H9 (cell line): Measurements from ENCODE around the gene HYAL2. TPM values are rescaled to one million over a fixed set of nuclear protein-coding genes. Genes with fewer than 3 reads are reported as not detected.

ENCODE experiments used
- DNase-seq: peaks from one replicate; pipeline ENCODE4 v3.0.0-alpha.2; 2017
- H2AFZ ChIP-seq: one replicate; pipeline ENCODE4 v1.6.1; 2013; ENCODE audit warnings: mild to moderate bottlenecking, low read length, control low read depth, moderate library complexity
- H2AK5ac ChIP-seq: 2 replicates; pipeline ENCODE4 v1.6.1; 2013; ENCODE audit warnings: low read length, control low read depth, mixed read lengths; ENCODE audit not compliant: insufficient read length
- H2BK120ac ChIP-seq: one replicate; pipeline ENCODE4 v1.6.1; 2013; ENCODE audit warnings: low read depth, mild to moderate bottlenecking, low read length, control low read depth, inconsistent platforms; ENCODE audit not compliant: poor library complexity, severe bottlenecking
- H2BK12ac ChIP-seq: 2 replicates; pipeline ENCODE4 v1.6.1; 2013; ENCODE audit warnings: low read length, control low read depth, mixed read lengths, low read depth; ENCODE audit not compliant: insufficient read length
- H2BK15ac ChIP-seq: 2 replicates; pipeline ENCODE4 v1.6.1; 2013; ENCODE audit warnings: low read depth, low read length, control low read depth
- H2BK20ac ChIP-seq: one replicate; pipeline ENCODE4 v1.6.1; 2013; ENCODE audit warnings: low read depth, mild to moderate bottlenecking, low read length, control low read depth, inconsistent platforms; ENCODE audit not compliant: poor library complexity, severe bottlenecking
- H2BK5ac ChIP-seq: 2 replicates; pipeline ENCODE4 v1.6.1; 2013; ENCODE audit warnings: low read length, control low read depth, mixed read lengths; ENCODE audit not compliant: insufficient read length
- H3K14ac ChIP-seq: 2 replicates; pipeline ENCODE4 v1.6.1; 2013; ENCODE audit warnings: low read length, control low read depth; ENCODE audit not compliant: insufficient read depth
- H3K18ac ChIP-seq: 2 replicates; pipeline ENCODE4 v1.6.1; 2013; ENCODE audit warnings: low read depth, mild to moderate bottlenecking, mixed read lengths, low read length, control low read depth; ENCODE audit not compliant: insufficient read length
- H3K23ac ChIP-seq: 2 replicates; pipeline ENCODE4 v1.6.1; 2013; ENCODE audit warnings: low read length, control low read depth, mixed read lengths, low read depth; ENCODE audit not compliant: insufficient read length
- H3K23me2 ChIP-seq: 2 replicates; pipeline ENCODE4 v1.6.1; 2013; ENCODE audit warnings: low read depth, mild to moderate bottlenecking, mixed read lengths, low read length, control low read depth; ENCODE audit not compliant: insufficient read length, poor library complexity, severe bottlenecking
- H3K27ac ChIP-seq: 2 replicates; pipeline ENCODE4 v1.5.1; 2013; ENCODE audit warnings: low read length, control low read depth, mixed read lengths, low read depth; ENCODE audit not compliant: insufficient read length
- H3K27me3 ChIP-seq: 2 replicates; pipeline ENCODE4 v1.6.1; 2013; ENCODE audit warnings: low read length, control low read depth, inconsistent platforms; ENCODE audit not compliant: insufficient read depth
- H3K4ac ChIP-seq: 2 replicates; pipeline ENCODE4 v1.6.1; 2013; ENCODE audit warnings: low read depth, mild to moderate bottlenecking, control low read depth, inconsistent platforms, low read length, moderate library complexity
- H3K4me1 ChIP-seq: 2 replicates; pipeline ENCODE4 v1.6.1; 2013; ENCODE audit warnings: low read length, control low read depth, inconsistent platforms; ENCODE audit not compliant: insufficient read depth
- H3K4me2 ChIP-seq: 2 replicates; pipeline ENCODE4 v1.6.1; 2013; ENCODE audit warnings: low read length, control low read depth, mixed read lengths; ENCODE audit not compliant: insufficient read length, insufficient read depth
- H3K56ac ChIP-seq: 2 replicates; pipeline ENCODE4 v1.6.1; 2013; ENCODE audit warnings: low read depth, mild to moderate bottlenecking, mixed read lengths, low read length, control low read depth; ENCODE audit not compliant: insufficient read length
- H3K79me1 ChIP-seq: 2 replicates; pipeline ENCODE4 v1.6.1; 2013; ENCODE audit warnings: low read depth, mild to moderate bottlenecking, moderate library complexity, low read length, control low read depth, inconsistent platforms; ENCODE audit not compliant: insufficient read depth, poor library complexity, severe bottlenecking
- H3K79me2 ChIP-seq: 2 replicates; pipeline ENCODE4 v1.6.1; 2013; ENCODE audit warnings: low read length, control low read depth, inconsistent platforms; ENCODE audit not compliant: insufficient read depth
- H3K9ac ChIP-seq: 2 replicates; pipeline ENCODE4 v1.6.1; 2013; ENCODE audit warnings: low read length, control low read depth, mixed read lengths; ENCODE audit not compliant: insufficient read length; ENCODE audit errors: extremely low read depth
- H3K9me3 ChIP-seq: one replicate; pipeline ENCODE4 v1.6.1; 2013; ENCODE audit warnings: low read depth, low read length, inconsistent platforms; ENCODE audit not compliant: control insufficient read depth
- H3T11ph ChIP-seq: one replicate; pipeline ENCODE4 v1.6.1; 2013; ENCODE audit warnings: mild to moderate bottlenecking, low read length, control low read depth, inconsistent platforms
- H4K20me1 ChIP-seq: one replicate; pipeline ENCODE4 v1.6.1; 2013; ENCODE audit not compliant: control insufficient read depth, insufficient read length, insufficient read depth
- H4K5ac ChIP-seq: 2 replicates; pipeline ENCODE4 v1.6.1; 2013; ENCODE audit warnings: low read depth, mild to moderate bottlenecking, mixed read lengths, low read length, control low read depth; ENCODE audit not compliant: insufficient read length
- H4K8ac ChIP-seq: replicated peaks from 2 replicates; pipeline ENCODE4 v1.6.1; 2013; ENCODE audit warnings: low read length, control low read depth, mixed read lengths, low read depth; ENCODE audit not compliant: insufficient read length
- H4K91ac ChIP-seq: 2 replicates; pipeline ENCODE4 v1.6.1; 2013; ENCODE audit warnings: low read depth, mild to moderate bottlenecking, moderate library complexity, mixed read lengths, low read length, control low read depth; ENCODE audit not compliant: insufficient read length
- H3K27ac Mint-ChIP-seq, 3 experiments: 2 replicates in 2 of 3; 3 replicates in 1 of 3; pipeline ENCODE4 v1.8.0; 2020 to 2021; ENCODE audit warnings: mixed read lengths in 3 of 3, mild to moderate bottlenecking in 1 of 3, moderate library complexity in 1 of 3
- H3K27me3 Mint-ChIP-seq: 2 replicates; pipeline ENCODE4 v1.8.0; 2021; ENCODE audit warnings: low read depth, mild to moderate bottlenecking, moderate library complexity, mixed read lengths
- H3K36me3 Mint-ChIP-seq, 3 experiments: 2 replicates in 2 of 3; 3 replicates in 1 of 3; pipeline ENCODE4 v1.8.0; 2020 to 2021; ENCODE audit warnings: low read depth in 3 of 3, mixed read lengths in 3 of 3; ENCODE audit not compliant: insufficient read depth in 1 of 3
- H3K4me1 Mint-ChIP-seq, 2 experiments: 2 replicates each; pipeline ENCODE4 v1.8.0; 2020; ENCODE audit warnings: mixed read lengths in 2 of 2
- H3K4me3 Mint-ChIP-seq, 2 experiments: 2 replicates in 1 of 2; 3 replicates in 1 of 2; pipeline ENCODE4 v1.8.0; 2020 to 2021; ENCODE audit warnings: mild to moderate bottlenecking in 2 of 2, mixed read lengths in 2 of 2, moderate library complexity in 1 of 2
- H3K9me3 Mint-ChIP-seq, 2 experiments: 2 replicates in 1 of 2; 3 replicates in 1 of 2; pipeline ENCODE4 v1.8.0; 2020; ENCODE audit warnings: mild to moderate bottlenecking in 2 of 2, mixed read lengths in 2 of 2, moderate library complexity in 1 of 2
- CTCF ChIP-seq: fragments of 200-600 bp; sonication (generic); conservative IDR thresholded peaks from 3 replicates; pipeline ENCODE4 v1.8.0; 2021; ENCODE audit warnings: antibody characterized with exemption, mild to moderate bottlenecking
- WGBS: extraction: QIAGEN DNeasy Blood & Tissue Kit; methylation state at CpG from one replicate; pipeline ENCODE4 v1.1.7; 2013; ENCODE audit warnings: missing lambda C conversion rate, low lambda C conversion rate, mixed read lengths; ENCODE audit not compliant: insufficient read length; ENCODE audit errors: extremely low coverage; 5-methylcytosine and 5-hydroxymethylcytosine counted together
- total RNA-seq: library from RNA; stranded (reverse); gene quantifications from 2 replicates; pipeline ENCODE4 v1.2.1, GENCODE V29; 2021

Gene HYAL2
- total RNA-seq, 1 experiment from 2014 or later = 51.9 TPM

- no peaks in the 10 kb centered on the region for H3K9me3 ChIP-seq
- Mint-ChIP-seq H3K4me3 (no peak overlapping the region), H3K9me3 (no peaks in the 10 kb centered on the region; a peak in 1 of 5 replicates), H3K27me3 (peaks cover 78% of the 10 kb centered on the region), H3K36me3 (peaks cover 0 to 7% (median 0%) of the 10 kb centered on the region in 3 experiments; a peak in 5 of 7 replicates), H3K4me1 (peaks cover 19 to 27% of the 10 kb centered on the region in 2 experiments), H3K27ac (no peak overlapping the region; a peak in 1 of 7 replicates)
- no peak overlapping the region for H3T11ph ChIP-seq
- H3K9ac ChIP-seq = no peak overlapping the region
- peak; percentile 54 for TF ChIP-seq CTCF
- H3K4me2 ChIP-seq = no peak overlapping the region
- H3K4me1 ChIP-seq = no peaks in the 10 kb centered on the region; the same call in 1 of the 2 replicates
- H3K4ac ChIP-seq = no peak overlapping the region
- no peak overlapping the region for H2BK12ac ChIP-seq
- H3K14ac ChIP-seq = no peak overlapping the region
- H3K79me2 ChIP-seq = no peaks in the 10 kb centered on the region
- H3K18ac ChIP-seq = no peak overlapping the region
- H4K5ac ChIP-seq = no peak overlapping the region
- no peak overlapping the region for H3K56ac ChIP-seq
- H2BK15ac ChIP-seq = no peak overlapping the region
- H3K27me3 ChIP-seq = peaks cover 19% of the 10 kb centered on the region; the same call in 1 of the 2 replicates
- H3K23ac ChIP-seq = no peak overlapping the region
- H4K8ac ChIP-seq = no peak overlapping the region
- H3K27ac ChIP-seq = no peak overlapping the region
- no CpG with 5 or more reads among the region's 13 CpGs for WGBS
- peak; percentile 76 for DNase-seq
- peaks cover 15% of the 10 kb centered on the region for H3K23me2 ChIP-seq
- H3K79me1 ChIP-seq = no peaks in the 10 kb centered on the region
- no peak overlapping the region for H2BK5ac ChIP-seq
- no peaks in the 10 kb centered on the region for H4K20me1 ChIP-seq
- H2BK20ac ChIP-seq = no peak overlapping the region
- H2AK5ac ChIP-seq = no peak overlapping the region
- H2BK120ac ChIP-seq = no peak overlapping the region
- H2AFZ ChIP-seq = no peak overlapping the region
- H4K91ac ChIP-seq = no peak overlapping the region
Observed at GRCh38 chr3:50342813-50343633, 20.5 kb upstream of the HYAL2 start.
